Right lobe of liver (tissue), 4 donors: ENCODE results near the gene ZNF285.

ENCODE experiments used
- CTCF ChIP-seq, 4 donors: fragments of 200-600 bp in 3 of 4; fragments of 450-650 bp in 1 of 4; IDR thresholded peaks; one replicate each; pipeline versions ENCODE4 v1.5.1 to v1.8.0; 2016 to 2022; ENCODE audit warnings: antibody characterized with exemption in 4 of 4, mild to moderate bottlenecking in 2 of 4
- POLR2A ChIP-seq: fragments of 450-650 bp; IDR thresholded peaks from one replicate; pipeline ENCODE4 v1.6.1; 2017; ENCODE audit warnings: antibody characterized with exemption, mild to moderate bottlenecking
- donor health status: DM: no; HTN: no; CAD: no.
- donor health status: DM: no; HTN: no; CAD: no.
- donor health status: DM: no; HTN: yes; CAD: no.

- TF ChIP-seq CTCF (IDR thresholded peaks at IDR 0.05) (no peak), POLR2A (no peak)
Observed at GRCh38 chr19:44430956-44431355, 29.5 kb upstream of the ZNF285 start.
